K562 (cell line): Measurements from ENCODE around the gene DAPK1. TPM values are rescaled to one million over a fixed set of nuclear protein-coding genes. Genes with fewer than 3 reads are reported as not detected.

Experiments
- COPS2 ChIP-seq: fragments of 450-650 bp; conservative IDR thresholded peaks from 2 replicates; pipeline ENCODE4 v1.6.1; 2016; ENCODE audit warnings: mild to moderate bottlenecking, moderate library complexity
- DIDO1 ChIP-seq: fragments of 450-650 bp; IDR thresholded peaks from 2 replicates; pipeline ENCODE4 v1.6.1; 2016; ENCODE audit warnings: low read depth, missing biosample characterization, missing genetic modification characterization
- KLF16 ChIP-seq: IDR thresholded peaks from 2 replicates; pipeline ENCODE4 v1.6.1; 2016; ENCODE audit warnings: antibody characterized with exemption
- NR2C2 ChIP-seq, 2 experiments: fragments of 200-800 bp in 1 of 2; sonication (Bioruptor generic) in 1 of 2; sonication (generic) in 1 of 2; formaldehyde crosslinking in 1 of 2; IDR thresholded peaks; 2 replicates each; pipeline versions ENCODE4 v1.6.1 to v1.8.0; 2016 to 2022; ENCODE audit warnings: mild to moderate bottlenecking in 1 of 2, missing compliant biosample characterization in 1 of 2, missing genetic modification characterization in 1 of 2, missing genetic modification reagents in 1 of 2
- SAFB2 ChIP-seq: fragments of 200-400 bp; formaldehyde crosslinking; IDR thresholded peaks from 2 replicates; pipeline ENCODE4 v1.6.1; 2018; ENCODE audit warnings: borderline replicate concordance, low read length, low read depth, moderate library complexity; ENCODE audit not compliant: severe bottlenecking
- SMARCA4 ChIP-seq: fragments of 450-650 bp; IDR thresholded peaks from 2 replicates; pipeline ENCODE4 v1.6.1; 2016
- TAL1 ChIP-seq: fragments of 450-650 bp; IDR thresholded peaks from 2 replicates; pipeline ENCODE4 v1.6.1; 2016; ENCODE audit warnings: mild to moderate bottlenecking
- ZNF175 ChIP-seq: fragments of 200-800 bp; sonication (Bioruptor generic); IDR thresholded peaks from 2 replicates; pipeline ENCODE4 v1.6.1; 2016; ENCODE audit warnings: low read depth, mild to moderate bottlenecking, missing genetic modification characterization, missing compliant biosample characterization
- ZNF407 ChIP-seq: fragments of 450-650 bp; IDR thresholded peaks from 2 replicates; pipeline ENCODE4 v1.6.1; 2016; ENCODE audit warnings: low read depth
- ZNF561 ChIP-seq: fragments of 450-650 bp; formaldehyde crosslinking; conservative IDR thresholded peaks from 2 replicates; pipeline ENCODE4 v1.4.0; 2020; ENCODE audit warnings: mild to moderate bottlenecking, moderate library complexity
- polyA plus RNA-seq, 8 experiments: library from polyadenylated mRNA; depleted of rRNA in 4 of 8; stranded (reverse) in 5 of 8; unstranded in 3 of 8; fragments of >200 nt; fragmentation: Nextera tagmentation in 2 of 8; fragmentation: Illumina TruSeq in 1 of 8; extraction: Ambion mirVana in 2 of 8; extraction: Trizol in 1 of 8; gene quantifications; 2 replicates each; pipeline versions ENCODE4 v1.2.1 to v1.2.3, GENCODE V29; 2011 to 2014; ENCODE audit warnings: inconsistent platforms in 1 of 8, missing spikeins in 1 of 8
- total RNA-seq, 7 experiments: library from RNA; depleted of rRNA in 6 of 7; stranded (reverse); fragments of >200 nt in 6 of 7; fragmentation: Illumina TruSeq in 2 of 7; extraction: Trizol in 2 of 7; gene quantifications; 2 replicates each; pipeline versions ENCODE4 v1.2.1 to v1.2.3, GENCODE V29; 2011 to 2021; ENCODE audit warnings: low replicate concordance in 1 of 7
- TF ChIP-seq, protein P1 (sequence below), 2 experiments: fragments of 450-650 bp in 1 of 2; sonication (generic) in 1 of 2; formaldehyde crosslinking in 1 of 2; IDR thresholded peaks; 2 replicates each; pipeline versions ENCODE4 v1.7.1 to v1.9.0; 2016 to 2022; ENCODE audit warnings: inconsistent platforms in 1 of 2, mild to moderate bottlenecking in 1 of 2, missing genetic modification reagents in 1 of 2

Gene DAPK1
- total and polyA plus RNA-seq, 9 of the 15 experiments (the other 6 are each of a cell fraction or from before 2014, with no cell fraction given), result 1.7 to 26.4 (median 15.8) TPM

- TF ChIP-seq, protein P1, sequence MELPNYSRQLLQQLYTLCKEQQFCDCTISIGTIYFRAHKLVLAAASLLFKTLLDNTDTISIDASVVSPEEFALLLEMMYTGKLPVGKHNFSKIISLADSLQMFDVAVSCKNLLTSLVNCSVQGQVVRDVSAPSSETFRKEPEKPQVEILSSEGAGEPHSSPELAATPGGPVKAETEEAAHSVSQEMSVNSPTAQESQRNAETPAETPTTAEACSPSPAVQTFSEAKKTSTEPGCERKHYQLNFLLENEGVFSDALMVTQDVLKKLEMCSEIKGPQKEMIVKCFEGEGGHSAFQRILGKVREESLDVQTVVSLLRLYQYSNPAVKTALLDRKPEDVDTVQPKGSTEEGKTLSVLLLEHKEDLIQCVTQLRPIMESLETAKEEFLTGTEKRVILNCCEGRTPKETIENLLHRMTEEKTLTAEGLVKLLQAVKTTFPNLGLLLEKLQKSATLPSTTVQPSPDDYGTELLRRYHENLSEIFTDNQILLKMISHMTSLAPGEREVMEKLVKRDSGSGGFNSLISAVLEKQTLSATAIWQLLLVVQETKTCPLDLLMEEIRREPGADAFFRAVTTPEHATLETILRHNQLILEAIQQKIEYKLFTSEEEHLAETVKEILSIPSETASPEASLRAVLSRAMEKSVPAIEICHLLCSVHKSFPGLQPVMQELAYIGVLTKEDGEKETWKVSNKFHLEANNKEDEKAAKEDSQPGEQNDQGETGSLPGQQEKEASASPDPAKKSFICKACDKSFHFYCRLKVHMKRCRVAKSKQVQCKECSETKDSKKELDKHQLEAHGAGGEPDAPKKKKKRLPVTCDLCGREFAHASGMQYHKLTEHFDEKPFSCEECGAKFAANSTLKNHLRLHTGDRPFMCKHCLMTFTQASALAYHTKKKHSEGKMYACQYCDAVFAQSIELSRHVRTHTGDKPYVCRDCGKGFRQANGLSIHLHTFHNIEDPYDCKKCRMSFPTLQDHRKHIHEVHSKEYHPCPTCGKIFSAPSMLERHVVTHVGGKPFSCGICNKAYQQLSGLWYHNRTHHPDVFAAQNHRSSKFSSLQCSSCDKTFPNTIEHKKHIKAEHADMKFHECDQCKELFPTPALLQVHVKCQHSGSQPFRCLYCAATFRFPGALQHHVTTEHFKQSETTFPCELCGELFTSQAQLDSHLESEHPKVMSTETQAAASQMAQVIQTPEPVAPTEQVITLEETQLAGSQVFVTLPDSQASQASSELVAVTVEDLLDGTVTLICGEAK (IDR thresholded peaks at IDR 0.05), result no peak
- TF ChIP-seq, protein P1 (CRISPR knock-in tag; IDR thresholded peaks at IDR 0.05), result no peak
- TF ChIP-seq SMARCA4, result peak; percentile 41; the same call in 1 of the 2 replicates
- TF ChIP-seq ZNF561 (CRISPR knock-in tag), result no peak
- no peak for TF ChIP-seq DIDO1 (tag)
- TF ChIP-seq ZNF407, result no peak
- TF ChIP-seq TAL1, result no peak
- no peak for TF ChIP-seq NR2C2 (CRISPR knock-in tag; IDR thresholded peaks at IDR 0.05)
- TF ChIP-seq NR2C2 (tag; IDR thresholded peaks at IDR 0.05), result peak; percentile 56; the same call in 1 of the 2 replicates
- no peak for TF ChIP-seq ZNF175 (CRISPR knock-in tag)
- no peak for TF ChIP-seq SAFB2
- TF ChIP-seq COPS2, result no peak
- no peak for TF ChIP-seq KLF16
These were observed 2.6 kb upstream of the DAPK1 start (continued) for GRCh38 chr9:87494970-87495471.
